GM20431 (cell line): ENCODE data around the gene SYTL3.

Experiments used
- in situ Hi-C: fragments of 300-500 bp; cut with MseI, MboI; formaldehyde crosslinking; loops from one replicate; pipeline ENCODE4 v1.15.0; 2020; ENCODE audit warnings: low sequenced_read_pairs; ENCODE audit not compliant: unreplicated experiment

SYTL3 gene

DNA sequence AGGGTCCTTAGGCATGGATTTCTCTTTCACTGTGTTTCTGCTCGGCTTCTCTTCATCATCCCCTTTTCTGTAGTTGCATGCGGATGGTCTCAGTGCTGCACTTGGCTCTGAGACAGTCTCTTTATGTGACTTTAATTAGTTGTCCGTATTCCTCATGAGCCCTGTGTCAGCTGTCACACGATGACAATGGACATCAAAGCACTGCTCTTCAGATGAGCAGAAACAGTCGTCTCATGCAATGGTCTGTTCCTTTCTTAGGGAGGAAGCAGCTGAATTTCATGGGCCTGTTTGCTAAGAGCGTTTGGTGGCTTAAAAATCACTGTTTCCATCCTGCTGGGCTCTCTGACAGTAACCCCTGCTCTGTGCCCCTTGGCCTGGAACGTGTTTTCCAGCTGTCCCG is 64.9 kb downstream of the SYTL3 start:
- in situ Hi-C loops, result no loop called here

DNA sequence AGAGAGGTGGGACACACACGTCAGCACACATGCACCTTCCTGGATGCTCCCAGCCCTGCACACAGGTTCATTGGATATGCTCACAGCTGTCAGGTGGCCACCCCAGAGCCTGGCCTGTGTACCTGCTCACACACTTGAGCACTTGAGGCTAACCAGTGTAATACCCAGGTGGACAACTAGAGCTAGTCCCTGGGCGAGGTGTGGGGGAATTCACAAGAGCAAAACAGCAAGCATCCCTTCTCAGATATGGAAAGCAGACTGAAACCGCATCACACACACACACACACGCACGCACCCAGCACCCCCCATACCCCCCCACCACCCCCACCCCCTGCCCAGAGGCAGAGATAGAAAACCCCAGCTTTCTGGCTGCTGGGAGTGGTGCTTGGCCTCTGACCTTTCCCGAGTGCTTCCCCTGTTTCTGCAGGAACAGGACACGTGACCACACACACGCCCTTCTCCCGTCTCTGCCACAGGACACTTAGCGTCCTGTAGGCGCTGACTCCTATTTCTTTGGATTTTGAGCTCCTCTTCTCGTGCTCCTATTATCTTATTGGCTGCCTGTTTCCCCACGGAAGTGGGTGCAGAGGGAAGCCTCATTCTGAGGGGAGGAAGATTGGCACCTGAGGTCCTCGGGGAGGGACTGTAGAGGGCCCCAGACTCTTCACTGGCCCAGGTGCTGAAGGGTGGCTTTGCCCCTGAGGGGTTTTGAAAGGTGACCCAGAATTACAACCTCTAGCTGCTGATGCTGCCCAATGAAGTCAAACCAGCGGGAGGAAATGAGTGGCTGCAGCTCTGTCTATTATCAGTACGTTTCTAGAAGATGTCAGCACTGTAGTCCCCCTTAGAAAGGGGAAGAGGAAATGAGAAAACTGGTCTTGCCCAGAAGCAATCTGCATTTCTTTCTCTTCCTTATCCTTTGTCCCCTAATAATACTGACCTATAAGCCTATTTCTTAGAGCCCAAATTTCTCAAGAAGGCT is 65.8 kb downstream of the SYTL3 start:
- in situ Hi-C loops, result no loop called here

DNA sequence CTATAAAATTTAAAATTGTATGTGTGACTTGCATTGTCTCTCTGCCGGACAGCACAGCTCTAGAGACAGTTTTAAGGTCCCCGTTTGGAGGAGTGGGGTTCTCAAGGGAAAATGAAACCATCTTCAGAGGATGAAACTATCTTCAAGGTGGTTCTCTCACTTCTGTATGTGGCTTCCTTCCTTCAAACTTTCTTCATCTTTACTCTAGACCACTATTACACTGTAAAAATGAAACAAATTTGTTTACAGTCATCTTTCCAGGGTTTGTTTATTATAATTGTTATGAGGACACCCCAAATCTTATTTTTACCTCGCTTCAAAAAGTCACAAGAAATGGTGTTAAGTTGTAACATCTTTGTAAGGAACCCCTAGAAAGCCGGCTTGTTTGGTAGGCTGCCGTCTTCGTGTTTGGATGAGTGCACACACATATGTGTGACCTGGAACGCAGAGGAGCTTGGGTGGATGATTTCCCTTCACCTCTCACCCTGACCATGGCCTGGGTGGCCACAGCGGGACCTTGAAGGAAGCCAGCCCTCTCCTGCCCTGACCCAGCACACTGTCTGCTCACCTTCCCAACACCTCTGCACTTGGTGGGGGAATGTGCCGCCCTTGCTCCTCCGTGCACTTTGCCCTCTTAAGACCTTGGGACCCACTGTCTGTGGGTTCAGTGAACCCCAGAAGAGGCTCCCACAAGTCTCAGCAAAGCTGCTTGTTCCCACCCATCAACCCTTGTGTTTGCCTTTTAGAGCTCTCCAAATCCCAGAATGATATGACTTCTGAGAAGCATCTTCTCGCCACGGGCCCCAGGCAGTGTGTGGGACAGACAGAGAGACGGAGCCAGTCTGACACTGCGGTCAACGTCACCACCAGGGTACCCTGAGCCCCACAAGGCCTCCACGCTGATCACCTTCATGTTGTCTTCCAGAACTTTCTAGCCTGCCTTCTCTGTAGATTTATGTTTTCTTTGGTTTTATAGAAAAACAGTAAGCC is 67.8 kb downstream of the SYTL3 start:
- in situ Hi-C loops, result no loop called here

DNA sequence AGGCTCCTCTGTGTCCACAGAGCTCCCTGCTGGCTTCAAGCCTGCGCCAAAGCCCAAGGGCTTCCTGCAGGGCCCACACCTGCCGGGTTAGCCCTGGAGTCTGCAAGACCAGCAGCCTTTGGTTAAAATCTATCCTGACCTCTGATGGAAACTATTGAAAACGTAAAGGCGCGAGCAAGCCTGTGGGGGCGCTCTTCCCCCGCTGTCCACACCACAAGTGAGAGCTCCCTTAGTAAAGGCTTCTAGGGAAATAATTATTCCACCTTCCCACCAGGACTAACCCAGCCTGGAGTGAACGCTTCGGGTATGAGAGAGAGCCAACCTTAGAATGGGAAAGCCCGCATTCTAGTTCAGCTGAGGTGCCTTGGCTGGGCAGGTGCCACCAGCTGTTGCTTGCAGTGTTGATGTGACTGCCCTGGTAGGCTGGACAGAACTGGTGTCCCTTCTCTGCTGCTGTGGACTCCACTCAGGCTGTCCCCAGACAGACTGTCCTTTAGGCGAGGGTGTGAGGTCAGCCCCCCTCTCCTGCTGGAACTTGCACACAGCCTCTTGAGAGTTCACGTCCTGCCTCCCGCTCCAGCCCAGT is 68.7 kb downstream of the SYTL3 start:
- in situ Hi-C loops, result no loop called here

DNA sequence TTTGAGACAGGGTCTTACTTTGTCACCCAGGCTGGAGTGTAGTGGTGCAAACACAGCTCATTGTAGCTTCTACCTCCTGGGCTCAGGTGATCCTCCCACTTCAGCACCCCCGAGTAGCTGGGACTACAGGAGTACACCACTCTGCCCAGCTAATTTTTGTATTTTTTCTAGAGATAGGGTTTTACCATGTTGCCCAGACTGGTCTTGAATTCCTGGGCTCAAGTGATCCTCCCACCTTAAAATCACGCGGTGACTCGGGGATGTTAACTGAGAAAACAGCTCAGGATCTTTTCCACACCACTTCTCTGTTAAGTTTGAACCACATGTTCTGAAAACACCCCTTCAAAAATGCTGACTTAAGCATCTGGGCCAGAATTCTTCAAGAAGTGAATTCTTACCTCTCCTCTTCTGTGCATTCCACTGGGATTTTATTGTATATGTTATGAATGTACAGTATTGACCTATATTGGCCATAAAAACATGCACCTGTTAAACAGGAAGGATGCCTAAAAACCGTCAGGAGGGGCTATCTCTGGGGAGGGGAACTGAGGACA is 72.4 kb downstream of the SYTL3 start:
- in situ Hi-C loops, result no loop called here

DNA sequence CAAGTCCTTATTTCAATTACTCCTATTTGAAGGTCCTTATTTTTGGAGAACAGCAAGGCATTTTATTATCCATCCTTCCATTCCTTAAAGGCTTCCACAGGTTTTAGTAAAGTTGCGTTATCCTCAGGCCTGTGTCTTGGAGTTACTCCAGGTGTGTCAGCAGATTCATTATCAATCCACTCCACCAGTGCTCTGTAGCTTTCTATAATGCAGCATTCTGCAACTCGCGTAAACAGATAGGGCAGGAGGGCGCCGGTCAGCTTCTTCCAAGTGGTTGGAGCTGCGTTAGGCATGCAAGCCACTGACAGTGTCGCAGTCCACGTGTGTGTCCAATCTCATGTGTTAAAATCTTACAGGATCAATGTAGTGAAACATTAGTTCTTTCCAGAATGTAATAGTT is 75.8 kb downstream of the SYTL3 start:
- in situ Hi-C loops, result no loop called here

DNA sequence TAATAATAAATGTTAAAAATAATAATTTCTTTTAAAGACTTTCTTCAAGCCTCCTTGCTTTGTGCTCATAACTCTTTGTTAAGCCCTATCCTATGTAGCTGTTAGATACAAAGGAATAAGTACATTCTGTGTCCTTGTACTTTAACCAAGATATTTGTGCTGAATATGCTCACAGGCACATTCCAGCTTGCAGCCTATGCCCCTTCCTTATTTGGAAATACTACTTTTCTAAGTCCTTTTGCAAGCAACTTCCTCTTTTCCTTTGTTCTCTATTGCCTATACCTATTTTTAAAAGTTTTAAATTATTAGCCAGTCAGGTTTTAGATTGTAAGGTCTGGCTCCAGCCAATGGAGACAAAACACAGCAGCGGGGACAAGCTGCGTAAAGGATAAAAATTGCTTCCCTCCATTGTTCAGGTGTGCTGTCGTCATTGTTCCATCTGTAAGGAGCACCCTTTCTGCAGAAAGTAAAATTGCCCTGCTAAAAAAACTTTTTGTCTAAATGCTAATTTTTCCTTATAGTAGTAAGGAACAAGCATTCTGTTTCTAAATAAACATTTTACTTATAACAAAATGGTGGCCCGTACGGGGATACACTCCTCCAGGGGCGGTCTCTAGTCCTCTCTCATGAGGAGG is 80.2 kb downstream of the SYTL3 start:
- in situ Hi-C loops, result no loop called here

DNA sequence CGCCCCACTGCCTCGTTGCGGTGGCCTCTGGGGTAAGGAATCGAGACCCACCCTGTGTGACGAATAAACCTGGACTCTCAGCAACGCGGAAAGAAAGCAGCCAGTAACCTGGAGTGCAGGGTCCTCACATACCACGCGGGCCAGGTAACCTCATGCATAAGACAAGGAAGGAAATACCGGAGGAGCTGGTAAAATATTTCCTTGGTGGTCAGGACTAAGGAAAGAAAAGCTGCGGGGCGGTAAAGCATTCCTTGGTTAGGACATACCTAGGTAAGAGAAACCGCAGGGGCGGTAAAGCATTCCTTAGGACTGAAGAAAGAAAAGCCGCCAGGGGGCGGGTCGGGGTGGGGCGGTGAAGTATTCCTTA is 80.7 kb downstream of the SYTL3 start:
- in situ Hi-C loops, result no loop called here

DNA sequence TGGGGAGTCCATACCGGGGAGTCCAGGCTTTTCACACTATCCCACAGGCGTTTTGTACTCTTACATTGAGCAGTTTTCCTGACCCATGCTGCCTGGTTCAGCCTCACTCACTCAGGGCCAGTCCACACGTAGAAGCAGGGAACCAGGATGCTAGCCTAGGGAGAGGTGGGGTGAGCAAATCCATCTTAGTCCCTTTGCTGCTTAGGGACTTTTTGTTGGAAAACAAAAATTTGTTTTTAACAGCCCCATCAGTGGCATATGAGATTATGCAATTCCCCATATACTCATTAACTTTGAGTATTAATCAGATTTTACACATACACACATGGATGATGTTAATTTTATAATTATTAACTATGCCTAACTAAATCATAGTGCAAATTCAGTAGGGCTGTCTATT is 85.2 kb downstream of the SYTL3 start:
- in situ Hi-C loops, result no loop called here

DNA sequence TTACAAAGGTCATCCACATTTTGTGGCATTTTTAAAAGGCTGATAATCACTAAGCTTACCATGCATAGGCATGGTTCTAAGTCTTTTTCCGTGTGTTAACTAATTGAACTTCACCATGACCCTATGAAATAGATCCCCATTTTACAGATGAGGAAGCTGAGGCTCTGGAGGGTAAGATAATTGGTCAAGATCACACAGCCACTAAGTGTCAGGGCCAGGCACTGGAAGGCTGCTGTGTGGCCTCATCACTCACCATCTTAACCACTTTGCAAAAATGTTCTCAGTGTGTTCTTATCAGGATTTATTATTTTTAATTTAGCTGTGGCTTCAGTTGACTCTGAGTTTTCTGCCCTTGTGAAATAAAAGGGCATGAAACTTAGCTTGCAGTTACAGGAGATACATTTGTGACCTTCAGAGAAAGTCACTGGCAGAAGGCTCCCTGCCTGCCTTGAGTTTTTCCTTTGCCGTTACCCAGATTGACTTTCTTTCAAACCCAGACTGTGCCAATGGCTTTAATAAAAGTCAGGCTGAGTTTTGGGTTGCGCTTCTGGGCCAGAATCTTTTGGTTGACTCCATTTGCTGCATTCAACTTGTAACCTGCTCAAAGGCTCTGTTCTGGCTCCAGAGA is 87.3 kb downstream of the SYTL3 start:
- in situ Hi-C loops, result no loop called here

DNA sequence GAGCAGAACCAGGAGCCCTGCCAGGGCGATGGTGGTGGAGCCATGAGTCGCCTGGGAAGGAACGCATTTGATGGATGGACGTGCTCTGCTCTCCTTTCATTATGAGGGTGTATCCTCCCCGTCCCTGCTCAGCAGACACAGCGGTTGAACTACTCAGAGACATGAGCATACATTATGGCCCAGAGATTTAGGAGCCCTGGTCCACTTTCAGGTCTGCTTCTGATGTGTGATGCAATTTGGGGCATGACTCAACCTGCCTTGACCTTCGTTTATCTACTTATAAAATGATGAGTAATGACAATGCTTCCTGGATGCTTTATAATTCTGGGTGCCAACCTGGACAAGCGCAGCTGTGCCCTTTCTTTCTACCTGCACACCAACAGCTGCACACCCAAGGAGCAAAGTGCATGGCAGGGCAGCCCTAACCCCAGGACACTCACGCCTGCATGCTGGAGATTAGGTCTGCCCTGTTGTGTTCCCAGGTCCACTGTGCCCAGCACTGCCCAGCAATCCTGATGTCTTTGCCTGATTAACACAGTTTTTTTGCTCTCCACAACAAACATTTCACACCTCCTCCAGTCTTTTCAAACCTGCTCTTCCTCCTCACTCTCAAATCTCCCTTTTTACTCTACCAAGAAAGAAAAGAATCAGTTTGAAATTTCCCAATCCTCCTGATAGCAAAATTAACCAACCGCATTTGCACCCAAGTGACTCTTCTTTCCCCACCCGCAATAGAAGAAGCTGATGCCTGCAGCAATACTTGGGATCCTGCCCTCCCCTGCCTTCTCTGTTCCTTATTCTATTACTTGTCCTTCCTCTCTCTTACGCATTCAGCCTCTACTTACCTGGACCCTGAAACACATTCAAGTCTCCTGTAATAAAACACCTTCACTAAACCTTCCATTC is 88.1 kb downstream of the SYTL3 start:
- in situ Hi-C loops, result no loop called here

DNA sequence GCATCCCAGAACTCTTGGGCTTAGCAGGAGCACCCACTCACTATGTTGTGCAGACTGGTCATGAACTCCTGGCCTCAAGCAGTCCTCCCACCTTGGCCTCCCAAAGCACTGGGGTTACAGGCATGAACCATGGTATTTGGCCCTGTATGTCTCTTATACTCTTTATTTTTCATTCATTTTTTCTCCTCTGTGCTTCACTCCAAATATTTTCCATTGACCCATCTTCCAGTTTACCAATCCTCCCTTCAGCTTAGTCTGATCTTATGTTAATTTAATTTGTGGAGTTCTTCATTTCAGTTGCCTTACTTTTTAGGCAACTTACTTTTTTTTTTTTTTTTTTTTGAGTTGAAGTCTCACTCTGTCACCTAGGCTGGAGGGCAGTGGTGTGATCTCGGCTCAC is 89.8 kb downstream of the SYTL3 start:
- in situ Hi-C loops, result no loop called here

DNA sequence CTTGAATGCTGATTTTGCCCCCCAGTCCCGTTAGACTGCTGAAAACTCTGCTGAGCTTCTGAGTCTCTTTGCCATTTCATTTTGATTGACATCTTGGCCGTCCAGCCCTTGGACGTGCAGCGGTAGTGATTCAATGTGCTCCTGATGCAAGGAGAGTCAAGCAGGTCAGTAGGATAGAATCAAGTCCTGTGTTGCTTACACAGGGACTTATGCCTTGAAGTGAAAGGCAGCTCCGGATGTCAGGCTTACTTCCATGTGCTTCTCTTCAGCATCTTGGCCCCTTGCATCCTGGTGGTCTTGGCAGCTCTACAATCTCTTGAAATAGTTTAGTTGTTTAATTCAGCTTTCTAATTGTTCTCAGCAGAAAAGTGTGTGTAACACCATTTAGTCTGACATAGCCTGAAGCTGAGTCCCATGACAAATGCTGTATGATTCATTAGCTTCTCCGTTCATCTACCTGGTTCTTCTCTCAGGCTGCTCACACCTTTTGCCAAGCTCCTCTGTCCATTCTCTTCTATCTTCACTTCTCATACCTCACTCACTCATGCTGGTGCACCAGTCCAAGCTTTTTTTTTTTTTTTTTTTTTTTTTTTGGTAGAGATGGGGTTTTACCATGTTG is 93.3 kb downstream of the SYTL3 start:
- in situ Hi-C loops, result no loop called here

DNA sequence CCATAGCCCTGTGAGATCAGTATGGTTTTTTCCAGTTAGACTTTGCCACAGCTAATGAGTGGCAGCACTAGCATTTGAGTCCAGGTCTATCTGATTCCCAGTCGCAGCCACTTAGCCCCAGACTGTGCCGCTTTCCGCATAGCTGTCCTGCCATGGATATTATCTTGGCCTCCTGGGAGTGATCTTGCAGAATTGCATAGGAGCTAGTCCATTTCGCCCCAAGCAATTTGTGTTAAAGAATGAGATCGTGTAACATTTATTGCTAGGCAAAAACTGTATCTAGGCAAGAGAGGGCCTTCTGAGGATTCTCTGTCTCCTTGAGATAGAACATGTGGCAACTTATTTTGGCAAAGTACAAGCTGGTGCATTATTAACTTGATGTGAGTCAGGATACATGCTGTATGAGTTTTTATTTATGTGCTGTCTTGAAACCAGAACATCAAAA is 95.2 kb downstream of the SYTL3 start:
- in situ Hi-C loops, result no loop called here

DNA sequence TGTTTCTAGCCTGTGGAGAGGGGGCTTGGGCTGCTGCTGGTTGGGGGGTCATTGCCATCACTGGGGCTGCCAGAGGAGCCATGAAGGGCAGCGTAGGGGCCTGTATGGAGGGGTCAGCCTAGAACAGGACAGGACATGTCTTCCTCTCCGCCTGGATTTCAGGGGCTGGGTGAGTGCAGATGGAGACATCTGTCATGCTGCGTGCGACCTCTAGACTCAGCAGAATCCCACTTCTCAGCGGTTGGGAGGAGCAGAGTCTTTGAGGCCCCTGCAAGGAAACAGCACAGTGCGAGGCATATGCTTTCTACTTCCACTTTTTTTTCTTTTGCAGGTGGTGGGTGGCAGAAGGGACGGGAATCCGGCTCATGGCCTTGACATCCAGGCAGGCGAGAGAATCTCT is 101.4 kb downstream of the SYTL3 start:
- in situ Hi-C loops, result no loop called here

DNA sequence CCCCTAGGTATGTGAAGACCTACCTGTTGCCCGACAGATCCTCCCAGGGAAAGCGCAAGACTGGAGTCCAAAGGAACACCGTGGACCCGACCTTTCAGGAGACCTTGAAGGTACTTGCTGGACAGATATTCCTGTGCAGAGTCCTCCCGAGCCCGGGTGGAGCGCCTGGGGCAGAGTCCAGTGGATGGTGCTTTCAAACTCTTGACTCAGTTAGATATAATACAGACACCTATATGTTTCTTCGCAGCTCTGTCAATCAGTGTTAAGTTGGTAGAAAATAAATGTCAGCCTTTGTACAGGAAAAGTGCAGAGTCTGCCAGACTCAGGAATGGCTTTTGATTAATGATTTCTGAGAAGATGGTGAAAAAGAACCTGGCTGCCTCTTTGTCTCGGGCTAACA is 102.1 kb downstream of the SYTL3 start:
- in situ Hi-C loops, result no loop called here

DNA sequence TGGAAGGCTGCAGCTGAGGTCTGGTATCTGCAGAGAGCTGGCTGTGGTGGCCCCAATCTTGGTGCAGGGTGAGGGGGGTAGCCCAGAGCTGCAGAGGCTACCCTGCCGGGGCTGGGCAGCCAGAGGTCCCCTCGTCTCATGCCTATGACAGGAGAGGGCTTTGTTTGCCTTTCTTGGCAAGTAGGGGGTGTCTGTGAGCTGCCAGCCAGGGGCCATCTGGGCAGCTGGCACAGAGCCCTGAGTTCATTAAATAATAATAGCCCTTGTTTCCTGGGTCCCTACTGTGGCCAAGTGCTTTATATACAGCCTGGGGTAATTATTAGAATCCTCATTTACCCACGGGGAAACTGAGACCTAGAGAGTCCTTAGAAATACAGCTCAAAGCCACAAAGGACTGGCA is 102.8 kb downstream of the SYTL3 start:
- in situ Hi-C loops, result no loop called here

DNA sequence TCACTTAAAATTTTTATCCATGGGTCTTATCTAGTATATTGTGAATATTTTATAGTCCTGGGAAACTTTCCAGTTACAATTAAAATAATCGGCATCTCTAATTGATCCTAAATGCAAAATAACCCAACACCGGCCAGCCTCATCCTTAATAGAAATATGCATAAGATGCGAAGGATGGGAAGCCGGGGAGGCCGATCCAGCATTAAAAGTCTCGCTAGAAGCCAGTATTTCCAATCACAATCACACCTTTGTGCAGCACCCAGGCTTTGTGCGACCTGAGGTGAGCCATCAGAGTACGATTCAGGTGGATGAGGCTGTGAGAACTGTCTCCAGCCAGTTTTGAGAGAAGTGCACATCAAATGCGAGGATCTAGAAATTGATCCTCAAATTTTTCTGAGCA is 104.0 kb downstream of the SYTL3 start:
- in situ Hi-C loops, result no loop called here
